Neural cell (in vitro differentiated cells): ENCODE measurements around the gene ITGB4. TPM values are rescaled to one million over a fixed set of nuclear protein-coding genes. Genes with fewer than 3 reads are reported as not detected.

Experiments
- H2AFZ ChIP-seq: fragments of 200-600, 300-800 bp; sonication (generic), shearing (Covaris generic); 2 replicates; pipeline ENCODE4 v1.6.0; 2014; ENCODE audit warnings: low read depth, mild to moderate bottlenecking, antibody characterized with exemption, low read length, moderate library complexity
- H3F3A ChIP-seq: fragments of 200-600 bp; shearing (Covaris generic); 2 replicates; pipeline ENCODE4 v1.6.1; 2016; ENCODE audit warnings: mild to moderate bottlenecking, moderate library complexity, mixed read lengths, antibody characterized with exemption, low read length; ENCODE audit not compliant: insufficient read depth, poor library complexity, severe bottlenecking
- H3K27ac ChIP-seq: fragments of 200-600, 300-800 bp; sonication (generic), shearing (Covaris generic); 2 replicates; pipeline ENCODE4 v1.5.1; 2014; ENCODE audit warnings: mild to moderate bottlenecking, low read length, moderate library complexity
- H3K27me3 ChIP-seq: fragments of 300-800, 200-600 bp; sonication (generic), shearing (Covaris generic); 2 replicates; pipeline ENCODE4 v1.6.0; 2014; ENCODE audit warnings: mild to moderate bottlenecking, low read depth, low read length, moderate library complexity; ENCODE audit not compliant: insufficient read depth
- H3K36me3 ChIP-seq: fragments of 300-800, 200-600 bp; sonication (generic), shearing (Covaris generic); 2 replicates; pipeline ENCODE4 v1.5.1; 2014; ENCODE audit warnings: mild to moderate bottlenecking, antibody characterized with exemption, low read length, moderate library complexity; ENCODE audit not compliant: insufficient read depth
- H3K4me2 ChIP-seq: fragments of 300-800, 200-600 bp; sonication (generic), shearing (Covaris generic); 2 replicates; pipeline ENCODE4 v1.6.0; 2014; ENCODE audit warnings: mild to moderate bottlenecking, low read length
- H3K4me3 ChIP-seq: fragments of 300-800, 200-600 bp; sonication (generic), shearing (Covaris generic); 2 replicates; pipeline ENCODE4 v1.5.1; 2014; ENCODE audit warnings: mild to moderate bottlenecking, low read length, moderate library complexity
- H3K79me2 ChIP-seq: fragments of 200-600 bp; shearing (Covaris generic); replicated peaks from 2 replicates; pipeline ENCODE4 v1.6.0; 2014; ENCODE audit warnings: mild to moderate bottlenecking, low read length, moderate library complexity; ENCODE audit not compliant: insufficient read depth
- H3K9ac ChIP-seq: fragments of 300-800, 200-600 bp; sonication (generic), shearing (Covaris generic); 2 replicates; pipeline ENCODE4 v1.6.1; 2016; ENCODE audit warnings: mild to moderate bottlenecking, low read length, mixed read lengths
- H3K9me2 ChIP-seq: fragments of 200-600 bp; shearing (Covaris generic); 2 replicates; pipeline ENCODE4 v1.6.1; 2016; ENCODE audit warnings: mild to moderate bottlenecking, low read length, mixed read lengths; ENCODE audit not compliant: insufficient read depth
- H3K9me3 ChIP-seq: fragments of 200-600, 300-800 bp; sonication (generic), shearing (Covaris generic); 2 replicates; pipeline ENCODE4 v1.6.1; 2016; ENCODE audit warnings: mild to moderate bottlenecking, mixed run types, low read length, moderate library complexity, mixed read lengths
- H4K20me1 ChIP-seq: fragments of 200-600 bp; shearing (Covaris generic); 2 replicates; pipeline ENCODE4 v1.6.1; 2016; ENCODE audit warnings: mild to moderate bottlenecking, mixed run types; ENCODE audit not compliant: insufficient read depth
- CTCF ChIP-seq: fragments of 450-650 bp; IDR thresholded peaks from 2 replicates; pipeline ENCODE4 v1.5.1; 2014; ENCODE audit warnings: antibody characterized with exemption, mild to moderate bottlenecking, moderate library complexity; ENCODE audit not compliant: poor library complexity, severe bottlenecking
- EP300 ChIP-seq: fragments of 450-650 bp; conservative IDR thresholded peaks from 2 replicates; pipeline ENCODE4 v1.6.1; 2014; ENCODE audit warnings: antibody characterized with exemption, mild to moderate bottlenecking, moderate library complexity; ENCODE audit not compliant: poor library complexity, severe bottlenecking
- EZH2 ChIP-seq: fragments of 200-600, 300-800 bp; shearing (Covaris generic), sonication (generic); IDR thresholded peaks from 2 replicates; pipeline ENCODE4 v1.6.1; 2014; ENCODE audit warnings: antibody characterized with exemption, low read length, borderline replicate concordance, mild to moderate bottlenecking; ENCODE audit not compliant: insufficient read depth, poor library complexity, severe bottlenecking
- MXI1 ChIP-seq: fragments of 450-650 bp; conservative IDR thresholded peaks from 2 replicates; pipeline ENCODE4 v1.6.1; 2014; ENCODE audit warnings: antibody characterized with exemption, mild to moderate bottlenecking; ENCODE audit not compliant: poor library complexity, severe bottlenecking
- POLR2AphosphoS5 ChIP-seq: IDR thresholded peaks from 2 replicates; pipeline ENCODE4 v1.6.1; 2012
- RAD21 ChIP-seq: fragments of 450-650 bp; conservative IDR thresholded peaks from 2 replicates; pipeline ENCODE4 v1.6.1; 2014; ENCODE audit warnings: antibody characterized with exemption, mild to moderate bottlenecking, moderate library complexity
- REST ChIP-seq: IDR thresholded peaks from 2 replicates; pipeline ENCODE4 v1.6.1; 2012; ENCODE audit warnings: borderline replicate concordance
- SMC3 ChIP-seq: fragments of 450-650 bp; conservative IDR thresholded peaks from 2 replicates; pipeline ENCODE4 v1.6.1; 2014; ENCODE audit warnings: antibody characterized with exemption, mild to moderate bottlenecking, moderate library complexity; ENCODE audit not compliant: poor library complexity
- TAF1 ChIP-seq: IDR thresholded peaks from 2 replicates; pipeline ENCODE4 v1.6.1; 2012; ENCODE audit warnings: low read depth
- polyA plus RNA-seq: library from polyadenylated mRNA; depleted of rRNA; stranded (reverse); fragments of >200 nt; gene quantifications from 2 replicates; pipeline ENCODE4 v1.2.3, GENCODE V29; 2014

The ITGB4 gene
- polyA plus RNA-seq, 1 donor from 2014 or later = not detected

GRCh38 chr17:75737133-75737962 is 16.1 kb downstream of the ITGB4 start:
- Histone ChIP-seq H4K20me1 (no peaks in the 10 kb centered on the region), H3K27ac (no peak overlapping the region), H3K4me2 (no peak overlapping the region)

More at GRCh38 chr17:75737133-75737962, 16.1 kb downstream of the ITGB4 start:
- Histone ChIP-seq H3F3A (no peaks in the 10 kb centered on the region), H3K27me3 (no peaks in the 10 kb centered on the region), H3K9me3 (no peaks in the 10 kb centered on the region), H3K4me3 (no peak overlapping the region), H3K36me3 (no peaks in the 10 kb centered on the region), H3K79me2 (no peaks in the 10 kb centered on the region), H3K9me2 (no peaks in the 10 kb centered on the region), H3K9ac (no peak overlapping the region), H2AFZ (no peak overlapping the region)
- no peak for TF ChIP-seq RAD21
- no peak for TF ChIP-seq EP300
- no peak for TF ChIP-seq SMC3
- TF ChIP-seq CTCF = no peak
- no peak for TF ChIP-seq EZH2
- no peak for TF ChIP-seq POLR2AphosphoS5
- no peak for TF ChIP-seq REST
- no peak for TF ChIP-seq TAF1
- no peak for TF ChIP-seq MXI1
